Endothelial cell of coronary artery (primary cell): ENCODE results near the gene NEDD1. TPM values are rescaled to one million over a fixed set of nuclear protein-coding genes. Genes with fewer than 3 reads are reported as not detected.

Experiments
- total RNA-seq: library from RNA; depleted of rRNA; stranded (reverse); fragments of >200 nt; gene quantifications from 2 replicates; pipeline ENCODE4 v1.2.3, GENCODE V29; 2014

The NEDD1 gene
- total RNA-seq = 25.1 and 27.6 TPM in 2 replicates

GRCh38 chr12:96906849-96907670 lies at the start of gene NEDD1:
TSS of gene NEDD1 (plus strand) at chr12:96907257. CDS start at chr12:96909760, 2,503 bp downstream.

